Inferior parietal cortex (tissue), 1 donor: Measurements from ENCODE around the gene SULT2A1.
"Not testable (repeated sequence)": the region's sequence is repeated elsewhere in the genome, so short reads cannot be mapped to it uniquely, and the experiment has no call there.

ENCODE experiments used
- DNase-seq: peaks from one replicate; pipeline ENCODE4 v3.0.0-alpha.2; 2016; ENCODE audit errors: extremely low spot score

The SULT2A1 gene

GRCh38 chr19:47860602-47861297 lies 25.4 kb downstream of the SULT2A1 start:
- no peak for DNase-seq

DNA sequence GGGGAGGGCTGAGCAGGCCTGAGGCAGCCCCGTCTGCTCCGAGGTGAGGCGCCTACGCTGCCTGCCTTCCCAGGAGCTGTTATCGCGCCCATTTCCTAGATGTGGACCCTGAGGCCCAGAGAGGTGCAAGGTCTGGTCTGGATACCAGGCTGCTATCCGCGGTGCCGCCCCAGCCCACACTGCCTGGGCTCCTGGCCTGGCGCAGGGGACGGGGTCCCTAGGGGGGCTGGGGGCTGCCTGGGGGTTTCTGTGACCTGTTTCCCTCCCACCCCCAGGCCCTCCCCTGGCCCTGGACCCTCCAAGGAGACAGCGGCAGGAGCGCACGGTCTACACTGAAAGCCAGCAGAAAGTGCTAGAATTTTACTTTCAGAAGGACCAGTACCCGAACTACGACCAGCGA lies 26.3 kb downstream of the SULT2A1 start:
- DNase-seq = not testable (repeated sequence)

DNA sequence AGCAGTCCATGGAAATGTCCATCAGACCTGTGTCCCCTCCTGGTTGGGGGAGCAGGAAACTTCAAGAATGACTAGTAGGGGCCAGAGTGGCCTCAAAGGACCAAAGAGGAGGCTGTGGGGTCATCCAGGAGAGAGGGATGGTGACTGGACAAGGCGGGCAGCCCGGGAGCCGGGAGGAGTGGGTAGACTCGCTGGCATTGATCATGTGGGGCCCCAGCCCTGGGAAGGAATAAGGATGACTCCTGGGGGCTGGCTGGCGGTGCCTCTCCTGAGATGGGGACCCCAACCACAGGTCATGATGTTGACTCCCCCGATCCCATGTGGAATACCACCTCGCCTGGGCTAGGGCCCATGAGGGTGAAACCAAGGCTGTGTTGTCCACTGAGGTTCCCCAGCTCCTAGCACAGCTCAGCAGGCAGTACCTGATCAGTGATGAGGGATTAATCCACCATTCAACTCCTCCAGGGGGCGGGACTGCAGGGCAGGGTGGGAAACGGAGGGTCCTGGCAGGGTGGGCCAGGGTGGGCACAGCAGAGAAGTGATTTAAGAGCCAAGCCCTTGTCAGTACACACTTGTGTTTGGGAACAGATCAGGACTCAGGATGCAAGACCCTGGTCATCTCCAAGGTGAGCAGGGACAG lies 27.3 kb downstream of the SULT2A1 start, which contains the start of gene TPRX2:
Gene TPRX2, plus strand, starts transcription at position 590 of the 640 bp plus-strand sequence. Its CDS starts 12 bp downstream, at position 602.
- not testable (repeated sequence) for DNase-seq

DNA sequence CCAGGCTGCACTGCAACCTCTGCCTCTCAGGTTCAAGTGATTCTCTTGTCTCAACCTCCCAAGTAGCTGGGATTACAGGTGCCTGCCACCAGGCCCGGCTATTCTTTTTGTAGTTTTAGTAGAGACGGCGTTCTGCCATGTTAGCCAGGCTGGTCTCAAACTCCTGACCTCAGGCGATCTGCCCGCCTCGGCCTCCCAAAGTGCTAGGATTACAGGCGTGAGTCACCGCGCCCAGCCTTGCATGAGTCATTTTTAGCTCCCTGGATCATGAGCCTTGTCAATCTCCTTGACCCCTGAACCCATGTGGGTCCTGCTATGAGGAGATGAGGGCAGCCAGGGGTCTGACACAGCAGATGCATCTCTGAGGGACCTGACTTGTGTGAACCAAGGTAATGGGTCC lies 27.9 kb downstream of the SULT2A1 start:
- not testable (repeated sequence) for DNase-seq

- DNase-seq = no peak
Measured at GRCh38 chr19:47854459-47854858, 31.7 kb downstream of the SULT2A1 start.

DNA sequence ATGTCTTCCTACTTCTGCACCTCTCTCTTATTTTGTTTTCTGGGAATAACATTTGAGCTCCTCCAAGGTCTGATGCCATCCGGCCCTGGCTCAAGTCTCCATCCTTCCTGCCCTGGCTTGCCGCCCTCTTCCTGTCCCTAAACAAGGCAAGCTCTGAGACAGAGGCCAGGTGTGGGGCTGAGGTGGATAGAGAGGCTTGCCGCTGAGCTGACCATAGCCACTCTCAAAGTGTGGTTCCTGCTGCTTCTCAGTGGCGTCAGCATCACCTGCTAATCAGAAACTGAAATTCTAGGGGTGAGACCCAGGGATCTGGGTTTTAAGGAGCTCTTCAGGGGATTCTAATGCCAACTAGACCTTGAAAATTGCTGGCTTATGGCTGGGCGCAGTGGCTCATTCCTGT lies 33.1 kb downstream of the SULT2A1 start:
- no peak for DNase-seq

GRCh38 chr19:47848823-47849473 lies 37.2 kb downstream of the SULT2A1 start:
- DNase-seq = no peak

GRCh38 chr19:47848425-47848822 lies 37.7 kb downstream of the SULT2A1 start:
- no peak for DNase-seq

GRCh38 chr19:47842941-47843340 lies 43.2 kb downstream of the SULT2A1 start:
- no peak for DNase-seq

DNA sequence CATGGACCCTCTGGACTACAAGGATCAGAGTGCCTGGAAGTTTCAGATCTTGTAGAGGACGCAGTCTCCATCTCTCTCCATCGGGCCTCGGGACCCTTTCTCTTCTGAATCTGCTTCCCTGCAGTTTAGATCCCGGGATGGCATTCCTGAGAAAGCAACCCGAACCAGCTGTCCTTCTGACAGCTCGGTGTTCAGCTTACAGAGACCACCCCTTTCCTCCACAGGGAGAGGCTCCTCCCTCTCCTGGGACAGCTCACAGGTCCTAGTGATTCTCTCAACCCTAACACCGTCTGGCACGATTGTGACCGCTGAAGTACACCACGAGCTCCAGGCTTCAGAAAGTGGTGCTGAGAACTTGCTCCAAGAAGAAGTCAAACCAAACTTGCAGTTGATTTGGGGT lies 46.2 kb downstream of the SULT2A1 start:
- no peak for DNase-seq

GRCh38 chr19:47839411-47839810 lies 46.7 kb downstream of the SULT2A1 start:
- no peak for DNase-seq

GRCh38 chr19:47836038-47836437 lies 50.1 kb downstream of the SULT2A1 start:
- DNase-seq = no peak

DNA sequence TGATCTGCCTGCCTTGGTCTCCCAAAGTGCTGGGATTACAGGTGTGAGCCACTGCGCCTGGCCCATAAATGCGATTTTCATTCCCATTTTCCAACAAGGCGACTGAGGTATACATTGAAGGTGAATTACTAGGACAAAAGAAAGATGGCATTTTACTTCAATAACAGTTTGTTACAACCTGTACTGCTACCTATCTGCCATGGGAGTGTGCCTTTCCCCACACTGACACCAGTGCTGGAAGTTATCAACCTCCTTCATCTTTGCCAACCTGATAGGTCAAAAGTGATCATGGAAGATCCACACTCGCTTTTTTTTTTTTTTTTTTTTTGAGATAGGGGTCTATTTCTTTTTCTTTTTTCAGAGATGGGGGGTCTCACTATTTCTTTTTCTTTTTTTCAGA lies 53.4 kb downstream of the SULT2A1 start:
- DNase-seq = no peak

- no peak for DNase-seq
Measured at GRCh38 chr19:47826800-47827199, 59.3 kb downstream of the SULT2A1 start.

- DNase-seq = no peak
Measured at GRCh38 chr19:47824396-47824795, 61.7 kb downstream of the SULT2A1 start.

DNA sequence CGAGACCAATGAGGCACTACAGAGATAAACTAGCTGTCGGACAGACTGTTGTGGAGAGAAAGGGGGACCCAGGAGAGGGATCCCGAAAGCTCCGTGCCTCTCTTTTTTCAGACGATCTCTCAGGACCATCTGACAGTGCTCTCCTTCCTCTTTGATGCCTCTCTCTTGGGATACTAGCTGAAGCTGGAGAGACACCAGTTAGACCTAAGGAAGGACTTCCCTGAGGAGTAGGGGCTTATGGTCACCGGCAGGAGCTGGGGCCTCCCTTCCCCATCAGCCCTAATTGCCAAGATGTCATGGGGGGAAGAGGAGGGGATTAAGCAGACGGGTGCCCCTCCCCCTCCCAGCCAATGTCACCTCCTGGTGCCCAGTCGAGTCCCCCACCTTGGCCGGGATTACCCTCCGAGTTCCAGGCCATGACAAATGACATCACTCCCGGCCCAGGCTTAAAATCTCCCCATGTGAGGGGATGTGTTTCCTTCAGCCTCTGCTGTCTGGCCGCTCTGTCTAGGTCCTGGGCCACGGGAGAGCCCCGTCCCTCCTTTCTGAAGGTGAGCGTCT lies 64.6 kb downstream of the SULT2A1 start, which contains the start of gene CRX:
Gene CRX, plus strand, starts transcription at position 478 of the 561 bp plus-strand sequence. CDS start 12,507 bp downstream, outside the sequence.
- no peak for DNase-seq
